ENCODE data around the gene EXOC6B. TPM values are rescaled to one million over a fixed set of nuclear protein-coding genes. Genes with fewer than 3 reads are reported as not detected.
A peak's percentile ranks its signal among the peaks of the same experiment; 100 is the strongest.

Gene EXOC6B
- total RNA-seq, 1 experiment from 2014 or later, result 40.1 TPM

- Histone ChIP-seq H3K27ac (ENCODE audit: insufficient read length, low read depth, low read length) (no peak overlapping the region), H2AFZ (ENCODE audit: low read length) (no peak overlapping the region), H3K23ac (ENCODE audit: insufficient read length, low read depth, low read length) (no peak overlapping the region), H4K20me1 (ENCODE audit: control insufficient read depth, insufficient read depth, insufficient read length) (no peaks in the 10 kb centered on the region), H2BK15ac (ENCODE audit: low read depth, low read length) (no peak overlapping the region), H3K9ac (ENCODE audit: extremely low read depth, insufficient read length, low read length) (no peak overlapping the region), H4K91ac (ENCODE audit: insufficient read length, low read depth, low read length) (no peak overlapping the region), H2BK5ac (ENCODE audit: insufficient read length, low read length) (no peak overlapping the region), H3K23me2 (ENCODE audit: insufficient read length, low read depth, low read length, poor library complexity, severe bottlenecking) (no peaks in the 10 kb centered on the region), H2BK20ac (ENCODE audit: low read depth, low read length, poor library complexity, severe bottlenecking) (no peak overlapping the region), H3K4me2 (ENCODE audit: insufficient read depth, insufficient read length, low read length) (no peak overlapping the region), H3K4ac (ENCODE audit: low read depth, low read length) (no peak overlapping the region), H3K79me2 (ENCODE audit: insufficient read depth, low read length) (no peaks in the 10 kb centered on the region), H3K56ac (ENCODE audit: insufficient read length, low read depth, low read length) (no peak overlapping the region), H3K4me1 (ENCODE audit: insufficient read depth, low read length) (no peaks in the 10 kb centered on the region), H2AK5ac (ENCODE audit: insufficient read length, low read length) (no peak overlapping the region), H4K5ac (ENCODE audit: insufficient read length, low read depth, low read length) (no peak overlapping the region), H3K18ac (ENCODE audit: insufficient read length, low read depth, low read length) (no peak overlapping the region), H3K27me3 (ENCODE audit: insufficient read depth, low read length) (no peaks in the 10 kb centered on the region), H2BK12ac (ENCODE audit: insufficient read length, low read depth, low read length) (no peak overlapping the region), H3K14ac (ENCODE audit: insufficient read depth, low read length) (no peak overlapping the region; the same call in 1 of the 2 replicates), H2BK120ac (ENCODE audit: low read depth, low read length, poor library complexity, severe bottlenecking) (no peak overlapping the region), H4K8ac (replicated peaks; ENCODE audit: insufficient read length, low read depth, low read length) (peak overlapping the region; percentile 13), H3K9me3 (ENCODE audit: control insufficient read depth, low read depth, low read length) (no peaks in the 10 kb centered on the region), H3T11ph (ENCODE audit: low read length) (no peak overlapping the region), H3K79me1 (ENCODE audit: insufficient read depth, low read depth, low read length, poor library complexity, severe bottlenecking) (no peaks in the 10 kb centered on the region)
- H3K4me1 Mint-ChIP-seq, result no peaks in the 10 kb centered on the region
- WGBS (ENCODE audit: extremely low coverage, insufficient read length, low lambda C conversion rate), result no CpG with 5 or more reads among the region's 3 CpGs
- H3K27ac Mint-ChIP-seq, result no peak overlapping the region
- H3K27me3 Mint-ChIP-seq (ENCODE audit: low read depth), result no peaks in the 10 kb centered on the region
- peaks cover 17 to 24% of the 10 kb centered on the region in 2 experiments; a peak in 4 of 5 replicates for H3K9me3 Mint-ChIP-seq
- peaks cover 13 to 27% (median 26%) of the 10 kb centered on the region in 3 experiments for H3K36me3 Mint-ChIP-seq (ENCODE audit: insufficient read depth in 1 of 3, low read depth in 3 of 3)
- no peak for DNase-seq
- TF ChIP-seq, protein P1, sequence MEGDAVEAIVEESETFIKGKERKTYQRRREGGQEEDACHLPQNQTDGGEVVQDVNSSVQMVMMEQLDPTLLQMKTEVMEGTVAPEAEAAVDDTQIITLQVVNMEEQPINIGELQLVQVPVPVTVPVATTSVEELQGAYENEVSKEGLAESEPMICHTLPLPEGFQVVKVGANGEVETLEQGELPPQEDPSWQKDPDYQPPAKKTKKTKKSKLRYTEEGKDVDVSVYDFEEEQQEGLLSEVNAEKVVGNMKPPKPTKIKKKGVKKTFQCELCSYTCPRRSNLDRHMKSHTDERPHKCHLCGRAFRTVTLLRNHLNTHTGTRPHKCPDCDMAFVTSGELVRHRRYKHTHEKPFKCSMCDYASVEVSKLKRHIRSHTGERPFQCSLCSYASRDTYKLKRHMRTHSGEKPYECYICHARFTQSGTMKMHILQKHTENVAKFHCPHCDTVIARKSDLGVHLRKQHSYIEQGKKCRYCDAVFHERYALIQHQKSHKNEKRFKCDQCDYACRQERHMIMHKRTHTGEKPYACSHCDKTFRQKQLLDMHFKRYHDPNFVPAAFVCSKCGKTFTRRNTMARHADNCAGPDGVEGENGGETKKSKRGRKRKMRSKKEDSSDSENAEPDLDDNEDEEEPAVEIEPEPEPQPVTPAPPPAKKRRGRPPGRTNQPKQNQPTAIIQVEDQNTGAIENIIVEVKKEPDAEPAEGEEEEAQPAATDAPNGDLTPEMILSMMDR (conservative IDR thresholded peaks at IDR 0.05), result no peak
- H3K4me3 Mint-ChIP-seq, result no peak overlapping the region; a peak in 1 of 5 replicates
Measured at GRCh38 chr2:72475246-72475645, 350.6 kb downstream of the EXOC6B start.
